Neural progenitor cell (in vitro differentiated cells): ENCODE data around the gene STX1B. TPM values are rescaled to one million over a fixed set of nuclear protein-coding genes. Genes with fewer than 3 reads are reported as not detected.

Experiments used
- DNase-seq: peaks from one replicate; pipeline ENCODE4 v3.0.0-alpha.2; 2016; ENCODE audit warnings: low spot score
- H2AFZ ChIP-seq: fragments of 200-600 bp; sonication (generic); replicated peaks from 2 replicates; pipeline ENCODE4 v1.6.1; 2016; ENCODE audit warnings: antibody characterized with exemption
- H3F3A ChIP-seq: fragments of 200-600 bp; sonication (generic); 2 replicates; pipeline ENCODE4 v1.6.1; 2016; ENCODE audit warnings: antibody characterized with exemption, low read depth
- H3K27ac ChIP-seq: fragments of 200-600 bp; sonication (generic); 2 replicates; pipeline ENCODE4 v1.5.1; 2016; ENCODE audit warnings: mild to moderate bottlenecking
- H3K27me3 ChIP-seq: fragments of 200-600 bp; sonication (generic); 2 replicates; pipeline ENCODE4 v1.6.1; 2016; ENCODE audit warnings: mild to moderate bottlenecking, moderate library complexity
- H3K36me3 ChIP-seq: fragments of 200-600 bp; sonication (generic); 2 replicates; pipeline ENCODE4 v1.5.1; 2016
- H3K4me1 ChIP-seq: fragments of 200-600 bp; sonication (generic); 2 replicates; pipeline ENCODE4 v1.6.1; 2016; ENCODE audit warnings: mixed run types
- H3K4me2 ChIP-seq: fragments of 200-600 bp; sonication (generic); 2 replicates; pipeline ENCODE4 v1.6.1; 2016
- H3K4me3 ChIP-seq: fragments of 200-600 bp; sonication (generic); 2 replicates; pipeline ENCODE4 v1.5.1; 2016
- H3K79me2 ChIP-seq: fragments of 200-600 bp; sonication (generic); 2 replicates; pipeline ENCODE4 v1.6.1; 2016; ENCODE audit warnings: low read depth
- H3K9ac ChIP-seq: fragments of 200-600 bp; sonication (generic); 2 replicates; pipeline ENCODE4 v1.6.1; 2016
- H3K9me3 ChIP-seq: fragments of 200-600 bp; sonication (generic); 2 replicates; pipeline ENCODE4 v1.5.1; 2016; ENCODE audit warnings: low read depth
- H4K20me1 ChIP-seq: fragments of 200-600 bp; sonication (generic); 2 replicates; pipeline ENCODE4 v1.6.1; 2016; ENCODE audit warnings: low read depth
- H3K27ac Mint-ChIP-seq: 3 replicates; pipeline ENCODE4 v1.8.0; 2021; ENCODE audit warnings: mixed read lengths
- H3K27me3 Mint-ChIP-seq: 2 replicates; pipeline ENCODE4 v1.8.0; 2022; ENCODE audit warnings: low read depth, mild to moderate bottlenecking, inconsistent platforms, moderate library complexity, mixed read lengths; ENCODE audit not compliant: insufficient read depth
- H3K36me3 Mint-ChIP-seq: 3 replicates; pipeline ENCODE4 v1.8.0; 2021; ENCODE audit warnings: mixed read lengths
- H3K4me1 Mint-ChIP-seq: 3 replicates; pipeline ENCODE4 v1.8.0; 2021; ENCODE audit warnings: mixed read lengths
- H3K4me3 Mint-ChIP-seq: 3 replicates; pipeline ENCODE4 v1.8.0; 2021; ENCODE audit warnings: mild to moderate bottlenecking, moderate library complexity, mixed read lengths
- H3K9me3 Mint-ChIP-seq: 3 replicates; pipeline ENCODE4 v1.8.0; 2020; ENCODE audit warnings: mixed read lengths
- CTCF ChIP-seq: fragments of 200-600 bp; sonication (generic); IDR thresholded peaks from 2 replicates; pipeline ENCODE4 v1.5.1; 2017; ENCODE audit warnings: antibody characterized with exemption, mild to moderate bottlenecking
- EZH2 ChIP-seq: fragments of 200-600 bp; sonication (generic); IDR thresholded peaks from 2 replicates; pipeline ENCODE4 v1.6.1; 2017; ENCODE audit warnings: antibody characterized with exemption, mild to moderate bottlenecking, moderate library complexity
- EZH2phosphoT487 ChIP-seq: fragments of 200-600 bp; sonication (generic); IDR thresholded peaks from 2 replicates; pipeline ENCODE4 v1.6.1; 2017; ENCODE audit warnings: antibody characterized with exemption
- total RNA-seq: library from RNA; depleted of rRNA; stranded (reverse); fragments of >200 nt; gene quantifications from 2 replicates; pipeline ENCODE4 v1.2.3, GENCODE V29; 2015; ENCODE audit warnings: low replicate concordance

STX1B gene
- total RNA-seq, 1 donor from 2014 or later = 7.3 TPM

GRCh38 chr16:31000671-31001382 lies 9.6 kb downstream of the STX1B start:
- no peak overlapping the region for H2AFZ ChIP-seq
- Mint-ChIP-seq H3K9me3 (no peaks in the 10 kb centered on the region), H3K4me3 (no peak overlapping the region), H3K36me3 (peaks cover 3% of the 10 kb centered on the region), H3K27ac (no peak overlapping the region), H3K27me3 (peaks cover 7% of the 10 kb centered on the region), H3K4me1 (peaks cover 14% of the 10 kb centered on the region)
- DNase-seq = no peak
- H3K79me2 ChIP-seq = no peaks in the 10 kb centered on the region
- H3K9me3 ChIP-seq = no peaks in the 10 kb centered on the region
- H3K4me1 ChIP-seq = peaks cover 8% of the 10 kb centered on the region
- peaks cover 33% of the 10 kb centered on the region for H3K27me3 ChIP-seq
- H3K27ac ChIP-seq = no peak overlapping the region
- no peak overlapping the region for H3K4me2 ChIP-seq
- no peak for TF ChIP-seq EZH2
- no peak for TF ChIP-seq CTCF
- TF ChIP-seq EZH2phosphoT487 = no peak
- no peak overlapping the region for H3K4me3 ChIP-seq
- H3K9ac ChIP-seq = no peak overlapping the region
- H3F3A ChIP-seq = peaks cover 21% of the 10 kb centered on the region
- peaks cover 7% of the 10 kb centered on the region for H4K20me1 ChIP-seq
- no peaks in the 10 kb centered on the region for H3K36me3 ChIP-seq

- no peaks in the 10 kb centered on the region for H3K36me3 ChIP-seq
- H2AFZ ChIP-seq = no peak overlapping the region
- no peak overlapping the region for H3K9ac ChIP-seq
- Mint-ChIP-seq H3K4me1 (peaks cover 12% of the 10 kb centered on the region), H3K27ac (no peak overlapping the region), H3K9me3 (no peaks in the 10 kb centered on the region), H3K36me3 (peaks cover 3% of the 10 kb centered on the region), H3K4me3 (no peak overlapping the region), H3K27me3 (peaks cover 7% of the 10 kb centered on the region)
- peaks cover 8% of the 10 kb centered on the region for H3K4me1 ChIP-seq
- DNase-seq = no peak
- no peak overlapping the region for H3K4me3 ChIP-seq
- H3F3A ChIP-seq = peaks cover 28% of the 10 kb centered on the region
- H3K79me2 ChIP-seq = no peaks in the 10 kb centered on the region
- peaks cover 36% of the 10 kb centered on the region for H3K27me3 ChIP-seq
- H3K27ac ChIP-seq = no peak overlapping the region
- H3K9me3 ChIP-seq = no peaks in the 10 kb centered on the region
- peaks cover 4% of the 10 kb centered on the region for H4K20me1 ChIP-seq
- no peak overlapping the region for H3K4me2 ChIP-seq
- no peak for TF ChIP-seq CTCF
- no peak for TF ChIP-seq EZH2phosphoT487
- TF ChIP-seq EZH2 = no peak
These were observed 11.3 kb downstream of the STX1B start for GRCh38 chr16:30998852-30999761.

- TF ChIP-seq EZH2 (no peak), EZH2phosphoT487 (no peak), CTCF (no peak)
- Histone ChIP-seq H3K4me3 (peak overlapping the region; percentile 55), H3K4me2 (peak overlapping the region; percentile 94), H3K9ac (no peak overlapping the region), H3K9me3 (no peaks in the 10 kb centered on the region), H3F3A (peaks cover 28% of the 10 kb centered on the region), H2AFZ (peak overlapping the region; percentile 76), H3K27me3 (peaks cover 36% of the 10 kb centered on the region), H4K20me1 (no peaks in the 10 kb centered on the region), H3K27ac (no peak overlapping the region), H3K79me2 (no peaks in the 10 kb centered on the region), H3K4me1 (peaks cover 8% of the 10 kb centered on the region), H3K36me3 (no peaks in the 10 kb centered on the region)
- peaks cover 3% of the 10 kb centered on the region for H3K36me3 Mint-ChIP-seq
- no peak overlapping the region for H3K27ac Mint-ChIP-seq
- H3K4me3 Mint-ChIP-seq = peak overlapping the region; percentile 69
- H3K9me3 Mint-ChIP-seq = no peaks in the 10 kb centered on the region
- H3K4me1 Mint-ChIP-seq = peaks cover 8% of the 10 kb centered on the region
- no peak for DNase-seq
- peaks cover 8% of the 10 kb centered on the region for H3K27me3 Mint-ChIP-seq
These were observed 12.4 kb downstream of the STX1B start for GRCh38 chr16:30997725-30998711.
